GM18505 (cell line): ENCODE results near the gene ELMO1.
A peak's percentile ranks its signal among the peaks of the same experiment; 100 is the strongest.

ENCODE experiments used
- ATAC-seq: cut with Tn5 transposase; IDR thresholded peaks from one replicate; pipeline ENCODE4 v1.9.1; 2021; ENCODE audit not compliant: unreplicated experiment
- POLR2A ChIP-seq: IDR thresholded peaks from 4 replicates; pipeline ENCODE4 v1.6.1; 2011; ENCODE audit warnings: borderline replicate concordance; ENCODE audit not compliant: insufficient read depth, insufficient read length; ENCODE audit errors: extremely low read depth

ELMO1 gene

DNA sequence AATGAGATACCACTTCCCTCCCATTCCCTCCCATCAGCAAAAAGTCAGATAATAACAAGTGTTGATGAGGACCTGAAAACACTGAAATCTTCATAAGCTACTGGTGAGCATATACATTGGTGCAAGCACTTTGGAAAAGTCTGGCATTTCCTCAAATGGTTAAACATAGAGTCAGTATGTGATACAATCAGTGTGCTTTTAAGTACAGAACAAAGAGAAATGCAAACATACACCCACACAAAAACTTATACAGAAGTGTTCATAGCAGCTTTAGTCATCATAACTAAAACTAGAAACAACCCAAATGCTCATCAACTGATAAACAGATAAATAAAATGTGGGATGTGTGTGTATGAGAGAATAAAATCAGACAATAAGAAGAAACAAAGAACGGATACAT lies 261.9 kb downstream of the ELMO1 start:
- no peak for TF ChIP-seq POLR2A
- no peak for ATAC-seq

DNA sequence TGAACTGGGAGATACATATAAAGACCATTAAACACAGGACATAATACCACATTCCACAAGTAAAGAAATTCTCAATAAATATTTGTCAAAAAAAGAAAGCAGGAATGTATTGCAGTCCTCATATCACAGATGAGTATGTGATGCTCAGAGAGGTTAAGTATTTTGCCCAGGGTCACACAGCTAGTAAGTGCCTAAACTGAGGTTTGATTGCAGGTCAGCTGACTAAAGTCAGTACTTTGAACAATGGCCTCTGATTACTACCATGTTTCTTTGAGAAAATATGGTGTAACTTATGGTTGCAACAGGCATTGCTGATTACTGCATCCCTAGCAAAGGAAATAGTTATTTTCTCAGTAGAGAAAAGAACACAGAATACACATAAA lies 267.1 kb downstream of the ELMO1 start:
- peak; percentile 14 for ATAC-seq
- TF ChIP-seq POLR2A = no peak

DNA sequence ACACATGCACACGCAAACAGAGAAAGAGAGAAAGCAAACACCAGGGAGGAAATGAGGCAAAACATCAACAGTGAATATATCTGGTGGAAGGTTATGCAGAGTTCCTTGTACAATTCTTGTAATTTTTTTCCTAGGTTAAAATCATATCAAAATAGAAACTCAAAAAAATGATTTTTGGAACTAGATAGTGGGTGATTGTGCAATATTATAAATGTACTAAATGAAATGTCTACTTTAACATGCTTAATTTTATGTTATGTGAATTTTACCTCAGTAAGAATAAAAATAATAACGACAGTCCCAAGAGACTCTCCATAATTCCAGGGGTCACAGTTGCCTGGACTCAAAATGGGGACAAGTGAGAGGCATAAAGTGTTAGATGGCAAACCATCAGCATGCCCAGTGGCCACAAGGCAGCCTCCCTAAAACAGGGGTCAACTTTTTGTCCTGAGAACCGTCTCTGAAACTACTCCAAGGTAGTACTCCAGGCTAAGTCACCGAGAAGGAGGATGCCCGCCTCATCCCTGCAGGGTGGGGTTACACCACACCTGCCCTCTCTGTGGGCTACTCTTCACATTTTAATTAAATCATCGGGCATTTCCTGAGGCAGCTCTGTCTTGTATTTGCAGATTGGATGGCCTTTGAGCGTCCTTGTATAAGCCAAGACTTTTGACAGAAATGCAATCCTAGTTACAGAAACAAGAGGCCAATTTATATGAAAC lies 267.7 kb downstream of the ELMO1 start:
- TF ChIP-seq POLR2A = no peak

DNA sequence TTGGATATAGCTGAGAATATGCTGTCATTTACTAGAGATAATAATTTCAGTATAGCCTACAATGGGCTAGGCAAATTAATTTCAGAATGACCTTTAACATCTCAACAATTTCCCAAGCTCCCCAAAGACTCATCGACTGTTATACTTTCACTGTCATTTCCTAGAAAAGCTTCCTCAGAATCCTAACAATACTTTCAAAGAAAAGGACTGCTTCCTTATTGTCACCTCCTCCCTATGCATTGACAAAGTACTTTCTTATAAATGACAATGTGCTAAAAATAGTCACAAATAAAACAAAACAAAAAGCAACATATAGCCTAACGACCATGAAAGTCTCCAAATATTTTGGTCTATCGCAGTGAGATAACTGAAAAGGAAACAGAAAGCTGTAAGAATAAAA lies 272.6 kb downstream of the ELMO1 start:
- TF ChIP-seq POLR2A = no peak
- ATAC-seq = no peak

More for the DNA sequence above, 267.7 kb downstream of the ELMO1 start:
- ATAC-seq = no peak

DNA sequence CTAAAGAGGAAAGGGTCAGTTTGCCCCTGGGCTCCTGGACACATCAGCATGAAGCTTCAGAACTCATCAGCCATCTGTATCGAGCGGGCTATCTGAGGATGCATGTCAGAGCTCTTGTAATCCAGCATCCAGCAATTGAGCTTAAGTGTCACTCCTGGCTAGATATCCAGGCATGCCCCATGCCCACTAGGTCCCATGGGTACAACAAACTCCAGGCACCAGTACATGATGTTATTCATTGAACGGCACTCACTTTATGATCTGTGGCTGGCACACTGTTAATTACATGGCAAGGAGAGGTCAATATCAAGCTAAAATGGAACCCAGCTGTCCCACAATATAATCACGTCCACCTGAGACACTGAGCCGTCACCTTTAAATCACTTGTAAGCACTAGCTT lies 274.2 kb downstream of the ELMO1 start:
- TF ChIP-seq POLR2A = no peak
- ATAC-seq = no peak

DNA sequence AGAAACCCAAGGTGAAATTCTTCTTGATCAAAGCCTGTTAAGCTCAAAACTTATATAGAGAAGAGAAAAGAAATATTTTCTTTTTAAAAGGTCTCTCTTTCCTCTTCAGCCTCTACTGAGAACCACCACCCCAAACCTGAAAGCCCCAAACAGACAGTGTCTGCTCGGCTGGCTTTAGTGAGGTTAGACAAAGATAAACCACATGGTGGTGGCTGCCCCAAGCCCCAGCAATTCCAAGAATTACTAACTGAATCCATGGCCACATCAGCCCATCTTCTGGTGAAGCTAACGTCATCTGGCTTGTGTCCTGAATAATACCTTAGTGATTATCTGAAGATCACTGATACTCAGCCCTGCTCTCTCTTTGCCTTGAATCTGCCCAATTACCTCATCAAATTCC lies 275.0 kb downstream of the ELMO1 start:
- ATAC-seq = no peak

DNA sequence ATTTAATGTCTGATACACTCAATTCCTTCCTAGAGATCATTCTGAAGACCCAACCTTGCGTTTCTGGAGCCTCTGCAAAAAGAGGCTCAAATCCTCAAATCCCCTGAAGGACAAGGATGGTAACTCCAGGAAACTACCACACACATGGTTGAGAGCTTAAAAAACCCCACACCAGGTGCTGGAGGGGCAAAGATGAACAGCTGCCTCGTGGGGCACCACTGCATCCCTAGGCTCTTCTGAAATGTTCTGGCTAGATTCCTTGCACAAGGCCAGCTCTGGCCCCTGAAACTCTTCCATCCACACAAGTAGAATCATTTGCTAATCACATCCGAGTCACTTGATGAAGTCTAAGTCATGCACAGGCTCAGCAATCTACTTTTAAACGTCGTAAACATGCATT lies 286.6 kb downstream of the ELMO1 start:
- TF ChIP-seq POLR2A = no peak

More for the DNA sequence above, 275.0 kb downstream of the ELMO1 start:
- no peak for TF ChIP-seq POLR2A

DNA sequence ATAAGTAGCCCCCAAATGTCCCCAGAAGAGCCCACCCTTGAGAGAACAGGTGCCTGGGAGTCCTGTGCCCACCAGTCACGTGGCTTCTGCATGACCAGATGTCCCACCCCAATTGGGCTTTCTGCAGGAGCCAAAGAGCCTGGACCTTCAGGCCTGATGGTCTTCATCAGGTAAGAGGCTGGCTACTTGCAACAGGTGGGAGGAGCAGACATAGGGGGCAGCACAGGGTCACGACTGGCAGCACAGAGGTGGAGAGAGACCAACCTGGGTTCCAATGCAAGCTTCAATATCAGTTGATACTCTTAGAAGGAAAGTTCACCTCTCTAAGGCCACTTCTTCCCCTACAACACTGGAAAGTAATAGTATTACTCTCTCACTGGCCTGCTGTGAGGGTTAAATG lies 288.0 kb downstream of the ELMO1 start:
- no peak for ATAC-seq
- no peak for TF ChIP-seq POLR2A

More for the DNA sequence above, 286.6 kb downstream of the ELMO1 start:
- ATAC-seq = no peak

DNA sequence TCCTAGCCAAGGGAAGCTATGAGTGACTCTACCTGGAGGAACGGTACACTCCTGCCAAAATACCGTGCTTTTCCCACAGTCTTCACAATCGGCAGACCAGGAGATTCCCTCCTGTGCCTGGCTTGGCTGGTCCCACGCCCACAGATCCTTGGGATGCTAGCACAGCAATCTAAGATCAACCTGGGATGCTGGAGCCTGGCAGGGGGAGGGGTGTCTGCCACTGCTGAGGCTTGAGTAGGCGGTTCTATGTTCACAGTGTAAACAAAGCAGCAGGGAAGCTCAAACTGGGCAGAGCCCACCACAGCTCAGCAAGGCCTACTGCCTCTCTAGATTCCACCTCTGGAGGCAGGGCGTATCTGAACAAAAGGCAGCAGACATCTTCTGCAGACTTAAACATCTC lies 295.3 kb downstream of the ELMO1 start:
- no peak for TF ChIP-seq POLR2A
- ATAC-seq = no peak

DNA sequence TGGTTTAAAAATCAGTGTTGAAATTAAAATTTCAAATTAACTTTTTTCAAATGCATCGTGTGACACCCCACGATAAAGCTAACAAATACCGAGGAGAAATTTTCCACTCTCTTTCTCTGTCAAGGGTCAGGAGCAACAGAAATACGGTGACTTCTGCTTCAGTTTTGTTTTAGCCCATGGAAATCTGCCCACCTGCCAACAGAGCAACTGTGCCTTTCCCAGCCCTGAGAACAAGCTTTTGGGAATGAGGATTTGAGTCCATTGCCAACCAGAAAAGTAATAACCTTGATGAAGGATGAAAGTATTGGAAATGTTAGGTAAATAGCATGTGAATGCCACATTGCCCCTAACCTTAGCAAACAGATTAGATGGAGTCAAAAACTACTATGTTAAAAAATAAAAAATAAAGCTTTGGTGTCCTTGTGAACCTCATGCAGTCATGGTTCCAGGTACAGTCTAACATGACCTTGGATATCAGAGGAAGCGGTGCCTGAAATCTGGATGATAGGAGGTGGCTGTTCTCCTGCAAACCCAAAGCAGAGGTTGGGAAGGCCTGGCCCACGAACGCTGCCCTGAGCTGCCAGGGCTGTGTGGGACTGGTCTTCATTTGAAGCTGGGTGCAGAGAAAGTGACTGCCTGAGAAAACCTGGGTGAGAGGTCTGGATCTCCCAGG lies 296.8 kb downstream of the ELMO1 start:
- no peak for ATAC-seq

DNA sequence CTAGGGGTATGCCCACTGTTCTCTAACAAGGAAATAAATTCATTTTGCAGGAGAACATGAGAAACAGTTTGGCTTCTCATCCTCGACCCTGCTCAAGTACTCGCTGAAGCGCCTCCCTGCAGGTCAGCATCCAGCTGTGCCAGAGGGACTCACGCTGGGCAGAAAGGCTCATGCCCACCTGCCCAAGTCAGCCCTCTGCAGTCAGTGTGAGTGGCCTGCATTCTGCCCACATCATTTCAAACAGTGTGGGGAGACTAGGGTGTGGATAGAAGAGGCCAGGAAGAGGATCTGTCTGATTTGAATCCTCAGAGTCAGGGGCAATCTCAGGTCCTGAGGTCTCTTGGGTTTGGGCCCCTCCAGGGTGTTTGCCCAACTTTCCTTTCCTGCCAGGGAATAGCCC lies 297.8 kb downstream of the ELMO1 start:
- TF ChIP-seq POLR2A = no peak
- ATAC-seq = no peak

More for the DNA sequence above, 296.8 kb downstream of the ELMO1 start:
- no peak for TF ChIP-seq POLR2A

DNA sequence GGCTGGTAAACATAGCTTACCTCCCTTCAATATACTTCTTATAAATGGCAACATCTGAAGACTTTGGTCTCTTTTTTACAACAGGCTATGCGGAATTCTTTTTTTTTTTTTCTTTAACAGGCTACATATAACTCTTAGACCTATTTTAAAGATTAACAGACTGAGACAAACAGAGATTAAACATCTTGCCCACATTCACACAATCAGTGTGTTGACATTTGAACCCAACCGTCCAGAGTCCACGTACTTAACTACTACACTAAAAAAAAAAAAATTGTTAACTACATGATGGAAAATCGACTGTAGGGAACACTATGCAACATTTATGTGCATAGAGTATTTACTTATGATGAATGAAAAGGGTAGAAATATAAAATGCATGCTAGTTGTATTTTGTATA lies 298.5 kb downstream of the ELMO1 start:
- TF ChIP-seq POLR2A = no peak

DNA sequence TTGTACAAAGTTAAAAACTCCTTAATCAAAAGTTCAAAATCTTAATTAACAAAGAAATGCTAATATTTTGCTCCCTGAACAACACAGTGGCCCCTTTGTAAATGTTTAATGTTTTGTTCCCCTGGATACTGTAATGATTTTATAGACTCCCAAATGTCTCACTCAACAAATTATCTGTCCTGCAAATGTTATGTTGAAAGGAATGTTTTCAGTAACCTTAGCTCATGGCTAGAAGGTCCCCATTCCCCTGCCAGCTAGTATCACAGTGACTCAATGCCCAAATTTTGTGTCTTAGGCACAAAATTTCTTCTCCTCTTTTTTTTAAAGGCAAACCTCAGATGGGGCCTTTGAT lies 298.9 kb downstream of the ELMO1 start:
- no peak for TF ChIP-seq POLR2A
- no peak for ATAC-seq

More for the DNA sequence above, 298.5 kb downstream of the ELMO1 start:
- ATAC-seq = no peak

DNA sequence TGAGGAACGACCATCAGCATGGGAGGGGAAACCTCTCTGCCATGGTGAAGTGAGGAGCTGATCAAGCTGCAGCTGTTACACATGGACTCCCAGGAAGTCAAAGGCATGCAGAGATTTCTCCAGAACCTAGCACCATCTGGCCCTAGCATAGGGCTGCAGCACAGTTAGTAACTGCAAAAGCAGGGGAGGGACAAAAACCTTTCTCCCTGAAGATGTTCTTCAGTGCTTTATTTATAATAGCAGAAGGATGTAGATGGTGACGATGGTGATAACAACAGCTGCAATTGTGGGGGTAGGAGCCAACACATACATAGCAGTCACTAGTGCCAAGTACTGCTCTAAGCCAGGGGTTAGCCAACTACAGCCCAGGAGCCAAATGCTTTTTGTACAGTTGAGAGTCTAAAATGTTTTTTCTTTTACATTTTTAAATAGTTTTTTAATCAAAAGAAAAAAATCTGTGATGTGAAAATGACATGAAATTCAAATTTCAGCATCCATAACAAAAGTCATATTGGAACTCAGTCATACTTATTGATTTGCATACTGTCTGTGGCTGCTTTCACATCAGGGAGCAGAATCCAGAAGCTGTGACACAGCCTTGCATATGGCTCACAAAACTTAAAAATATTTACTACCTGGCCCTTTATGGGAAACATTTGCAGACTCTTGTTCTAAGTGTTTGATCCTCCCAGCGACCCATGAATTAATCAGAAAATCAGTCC lies 299.5 kb downstream of the ELMO1 start:
- TF ChIP-seq POLR2A = no peak
- no peak for ATAC-seq

DNA sequence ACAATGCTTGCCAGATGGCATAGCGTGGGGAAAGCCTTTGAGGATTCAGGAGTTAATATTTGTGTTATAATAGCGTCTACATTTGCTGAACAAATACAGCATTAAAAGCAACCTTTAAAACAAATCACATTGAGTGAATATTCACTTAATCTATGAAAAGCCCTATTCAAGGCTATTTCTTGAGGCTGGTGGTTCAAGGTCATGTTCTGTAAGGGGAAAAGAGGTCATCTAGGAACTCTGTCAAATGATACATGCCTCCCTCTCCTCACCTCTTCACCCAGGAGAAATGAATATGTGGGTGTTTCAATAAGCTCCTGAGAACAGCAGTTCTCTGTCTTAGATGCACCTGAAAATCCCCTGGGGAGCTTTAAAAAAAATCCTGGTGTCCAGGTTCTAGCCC lies 303.0 kb downstream of the ELMO1 start:
- TF ChIP-seq POLR2A = no peak
- ATAC-seq = no peak

DNA sequence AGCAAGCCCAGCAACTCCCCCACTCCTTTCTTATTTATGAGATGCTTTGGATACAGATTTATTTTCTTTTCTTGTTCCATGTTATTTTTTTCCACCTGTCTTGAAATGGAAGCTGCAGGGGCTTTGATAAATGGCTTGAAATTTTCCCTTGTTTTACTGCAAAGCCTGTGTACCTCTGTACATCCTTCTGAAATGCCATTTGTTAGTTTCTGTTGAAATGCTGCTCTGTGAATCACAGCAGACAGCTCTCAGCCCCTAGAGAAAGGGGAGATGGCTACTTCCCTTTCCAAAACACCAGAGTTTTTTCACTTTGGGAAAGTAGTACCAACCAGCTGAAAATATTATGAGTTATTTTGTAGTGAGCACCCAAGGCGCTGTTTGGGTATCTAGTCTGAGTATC lies 304.2 kb downstream of the ELMO1 start:
- ATAC-seq = no peak
- TF ChIP-seq POLR2A = no peak
